ENCODE results near the gene STARD3. TPM values are rescaled to one million over a fixed set of nuclear protein-coding genes. Genes with fewer than 3 reads are reported as not detected.
A peak's percentile ranks its signal among the peaks of the same experiment; 100 is the strongest.

The STARD3 gene
- total and polyA plus RNA-seq, 9 of the 15 experiments (the other 6 are each of a cell fraction or from before 2014, with no cell fraction given), result 0.63 to 87.0 (median 46.0) TPM

DNA sequence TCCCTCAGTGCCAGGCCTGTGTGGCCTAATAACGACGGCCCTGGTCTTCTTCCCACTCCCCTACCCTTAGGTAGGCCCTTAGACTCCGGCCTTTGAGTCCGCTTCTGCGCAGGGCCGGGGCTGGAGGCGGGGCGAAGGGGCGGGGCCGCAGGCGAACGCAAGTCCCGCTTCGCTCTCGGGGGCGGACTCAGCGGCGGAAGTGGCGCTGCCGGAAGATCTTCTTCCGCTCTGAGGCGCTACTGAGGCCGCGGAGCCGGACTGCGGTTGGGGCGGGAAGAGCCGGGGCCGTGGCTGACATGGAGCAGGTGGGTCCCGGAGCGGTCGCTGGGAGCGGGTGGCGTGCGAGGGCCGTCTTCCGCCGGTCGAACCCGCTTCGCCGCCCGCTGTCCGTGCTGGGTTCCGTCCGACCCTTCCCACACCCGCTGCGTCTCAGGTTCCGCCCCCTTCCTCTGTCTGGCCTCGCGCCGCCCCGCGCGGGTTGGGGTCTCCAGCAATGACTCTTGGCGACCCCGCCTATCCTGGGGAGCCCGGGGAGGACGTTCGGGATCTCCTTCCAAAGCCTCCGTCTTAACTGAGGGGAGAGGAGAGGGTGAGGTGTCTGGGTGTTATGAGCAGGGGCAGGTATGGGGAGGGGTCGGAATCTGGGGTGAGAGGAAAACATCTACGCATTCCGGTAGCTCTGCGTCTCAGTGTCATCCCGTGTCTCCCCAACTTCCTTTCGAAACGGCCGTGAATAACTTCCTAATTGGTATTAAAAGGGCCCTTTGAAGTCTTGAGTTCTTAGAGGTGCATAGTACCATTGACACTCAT is at the start of gene STARD3 (continued):
- TF ChIP-seq TAF15 (IDR thresholded peaks at IDR 0.05; ENCODE audit: low read depth, low read length) (no peak), TEAD2 (tag; IDR thresholded peaks at IDR 0.05) (no peak), SRSF1 (IDR thresholded peaks at IDR 0.05; ENCODE audit: low read depth, low read length) (no peak), ZNF57 (CRISPR knock-in tag; IDR thresholded peaks at IDR 0.05) (no peak), ZNF143 (CRISPR knock-in tag; IDR thresholded peaks at IDR 0.05) (no peak), GATA2 (CRISPR knock-in tag; IDR thresholded peaks at IDR 0.05) (no peak), BRF1 (IDR thresholded peaks at IDR 0.05; ENCODE audit: borderline replicate concordance, extremely low read depth, insufficient read length) (no peak), ZNF717 (CRISPR knock-in tag; IDR thresholded peaks at IDR 0.05) (no peak), MBD2 (IDR thresholded peaks at IDR 0.05; ENCODE audit: borderline replicate concordance, low read depth) (no peak; the same call in 1 of the 2 replicates), SLC30A9 (CRISPR knock-in tag; IDR thresholded peaks at IDR 0.05) (no peak), ZNF24 (IDR thresholded peaks at IDR 0.05) (no peak; the same call in 1 of the 2 replicates), NFIX (CRISPR knock-in tag; IDR thresholded peaks at IDR 0.05; ENCODE audit: low read depth) (no peak), ZFP30 (CRISPR knock-in tag; IDR thresholded peaks at IDR 0.05; ENCODE audit: borderline replicate concordance) (no peak), POLR3A (IDR thresholded peaks at IDR 0.05; ENCODE audit: borderline replicate concordance, extremely low read depth, insufficient read depth, insufficient read length) (no peak), NFXL1 (CRISPR knock-in tag; IDR thresholded peaks at IDR 0.05) (no peak), MCM2 (IDR thresholded peaks at IDR 0.05; ENCODE audit: low read depth) (no peak), ZBTB7A (IDR thresholded peaks at IDR 0.05; ENCODE audit: borderline replicate concordance, control insufficient read depth, low read depth, low read length) (peak; percentile 96), RBFOX2 (IDR thresholded peaks at IDR 0.05; ENCODE audit: low read depth, low read length) (peak; percentile 89), RUNX1 (IDR thresholded peaks at IDR 0.05; ENCODE audit: low read depth) (no peak), HMG20B (CRISPR knock-in tag; IDR thresholded peaks at IDR 0.05) (no peak)
- TF ChIP-seq, protein P1, sequence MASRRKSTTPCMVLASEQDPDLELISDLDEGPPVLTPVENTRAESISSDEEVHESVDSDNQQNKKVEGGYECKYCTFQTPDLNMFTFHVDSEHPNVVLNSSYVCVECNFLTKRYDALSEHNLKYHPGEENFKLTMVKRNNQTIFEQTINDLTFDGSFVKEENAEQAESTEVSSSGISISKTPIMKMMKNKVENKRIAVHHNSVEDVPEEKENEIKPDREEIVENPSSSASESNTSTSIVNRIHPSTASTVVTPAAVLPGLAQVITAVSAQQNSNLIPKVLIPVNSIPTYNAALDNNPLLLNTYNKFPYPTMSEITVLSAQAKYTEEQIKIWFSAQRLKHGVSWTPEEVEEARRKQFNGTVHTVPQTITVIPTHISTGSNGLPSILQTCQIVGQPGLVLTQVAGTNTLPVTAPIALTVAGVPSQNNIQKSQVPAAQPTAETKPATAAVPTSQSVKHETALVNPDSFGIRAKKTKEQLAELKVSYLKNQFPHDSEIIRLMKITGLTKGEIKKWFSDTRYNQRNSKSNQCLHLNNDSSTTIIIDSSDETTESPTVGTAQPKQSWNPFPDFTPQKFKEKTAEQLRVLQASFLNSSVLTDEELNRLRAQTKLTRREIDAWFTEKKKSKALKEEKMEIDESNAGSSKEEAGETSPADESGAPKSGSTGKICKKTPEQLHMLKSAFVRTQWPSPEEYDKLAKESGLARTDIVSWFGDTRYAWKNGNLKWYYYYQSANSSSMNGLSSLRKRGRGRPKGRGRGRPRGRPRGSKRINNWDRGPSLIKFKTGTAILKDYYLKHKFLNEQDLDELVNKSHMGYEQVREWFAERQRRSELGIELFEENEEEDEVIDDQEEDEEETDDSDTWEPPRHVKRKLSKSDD (conservative IDR thresholded peaks at IDR 0.05; ENCODE audit: low read length), result no peak
- TF ChIP-seq, protein P2, sequence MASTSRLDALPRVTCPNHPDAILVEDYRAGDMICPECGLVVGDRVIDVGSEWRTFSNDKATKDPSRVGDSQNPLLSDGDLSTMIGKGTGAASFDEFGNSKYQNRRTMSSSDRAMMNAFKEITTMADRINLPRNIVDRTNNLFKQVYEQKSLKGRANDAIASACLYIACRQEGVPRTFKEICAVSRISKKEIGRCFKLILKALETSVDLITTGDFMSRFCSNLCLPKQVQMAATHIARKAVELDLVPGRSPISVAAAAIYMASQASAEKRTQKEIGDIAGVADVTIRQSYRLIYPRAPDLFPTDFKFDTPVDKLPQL (IDR thresholded peaks at IDR 0.05; ENCODE audit: extremely low read depth, insufficient read length), result no peak
- TF ChIP-seq, protein P3, sequence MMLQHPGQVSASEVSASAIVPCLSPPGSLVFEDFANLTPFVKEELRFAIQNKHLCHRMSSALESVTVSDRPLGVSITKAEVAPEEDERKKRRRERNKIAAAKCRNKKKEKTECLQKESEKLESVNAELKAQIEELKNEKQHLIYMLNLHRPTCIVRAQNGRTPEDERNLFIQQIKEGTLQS (IDR thresholded peaks at IDR 0.05), result no peak
- TF ChIP-seq, protein P3 (CRISPR knock-in tag; conservative IDR thresholded peaks at IDR 0.05), result no peak
